ENCODE data around the gene WNT9B. TPM values are rescaled to one million over a fixed set of nuclear protein-coding genes. Genes with fewer than 3 reads are reported as not detected.

WNT9B gene
- total and polyA plus RNA-seq, 9 of the 15 experiments (the other 6 are each of a cell fraction or from before 2014, with no cell fraction given) = not detected

Small RNA genes within 50 kb of the gene (small RNA-seq; reads per million reads assigned to genes)
- not detected for gene RNU6ATAC3P

Other genes starting within 250 kb of the WNT9B start
- 1.5 and 2.9 TPM in 2 replicates for gene WNT3, start 32.9 kb upstream of the WNT9B start, total RNA-seq (2014; rRNA removed)
- 2.2 and 2.4 TPM in 2 replicates for gene WNT3, start 32.9 kb upstream of the WNT9B start, total RNA-seq (2014; rRNA removed; fragmentation: Illumina TruSeq; extraction: Trizol)
- gene WNT3, start 32.9 kb upstream of the WNT9B start, total RNA-seq (2015; rRNA removed; fragmentation: Illumina TruSeq; extraction: Trizol) = 2.6 and 2.8 TPM in 2 replicates
- gene WNT3, start 32.9 kb upstream of the WNT9B start, total RNA-seq (2021) = 2.7 and 3.5 TPM in 2 replicates
- 5.9 and 6.1 TPM in 2 replicates for gene WNT3, start 32.9 kb upstream of the WNT9B start, polyA plus RNA-seq (2011; rRNA removed)
- gene WNT3, start 32.9 kb upstream of the WNT9B start, polyA plus RNA-seq (2014; fragmentation: Illumina TruSeq; extraction: Trizol) = 3.2 and 3.6 TPM in 2 replicates
- 1 to 10 TPM; 2.1 to 3.5 TPM for gene WNT3, start 32.9 kb upstream of the WNT9B start, polyA plus RNA-seq (2014; fragmentation: Nextera tagmentation; extraction: Ambion mirVana)
- 2.5 and 3.3 TPM in 2 replicates for gene WNT3, start 32.9 kb upstream of the WNT9B start, polyA plus RNA-seq (2014; rRNA removed)
- 32.7 and 38.5 TPM in 2 replicates for gene GOSR2, start 71.6 kb downstream of the WNT9B start, total RNA-seq (2014; rRNA removed)
- gene GOSR2, start 71.6 kb downstream of the WNT9B start, total RNA-seq (2014; rRNA removed; fragmentation: Illumina TruSeq; extraction: Trizol) = 41.0 and 41.1 TPM in 2 replicates
- gene GOSR2, start 71.6 kb downstream of the WNT9B start, total RNA-seq (2015; rRNA removed; fragmentation: Illumina TruSeq; extraction: Trizol) = 32.7 and 34.6 TPM in 2 replicates
- gene GOSR2, start 71.6 kb downstream of the WNT9B start, total RNA-seq (2021) = 48.6 and 54.3 TPM in 2 replicates
- 95.3 and 96.3 TPM in 2 replicates for gene GOSR2, start 71.6 kb downstream of the WNT9B start, polyA plus RNA-seq (2011; rRNA removed)
- 41.0 and 43.9 TPM in 2 replicates for gene GOSR2, start 71.6 kb downstream of the WNT9B start, polyA plus RNA-seq (2014; fragmentation: Illumina TruSeq; extraction: Trizol)
- gene GOSR2, start 71.6 kb downstream of the WNT9B start, polyA plus RNA-seq (2014; fragmentation: Nextera tagmentation; extraction: Ambion mirVana) = 10 to 100 TPM; 75.4 to 84.1 TPM
- 45.2 and 48.9 TPM in 2 replicates for gene GOSR2, start 71.6 kb downstream of the WNT9B start, polyA plus RNA-seq (2014; rRNA removed)
- gene RPRML, start 127.7 kb downstream of the WNT9B start, total RNA-seq (2014; rRNA removed) = not detected in 2 replicates
- not detected in 2 replicates for gene RPRML, start 127.7 kb downstream of the WNT9B start, total RNA-seq (2014; rRNA removed; fragmentation: Illumina TruSeq; extraction: Trizol)
- not detected in 2 replicates for gene RPRML, start 127.7 kb downstream of the WNT9B start, total RNA-seq (2015; rRNA removed; fragmentation: Illumina TruSeq; extraction: Trizol)
- 0.16 TPM in 1 of 2 replicates, not detected in the other for gene RPRML, start 127.7 kb downstream of the WNT9B start, total RNA-seq (2021)
- not detected in 2 replicates for gene RPRML, start 127.7 kb downstream of the WNT9B start, polyA plus RNA-seq (2011; rRNA removed)
- not detected in 2 replicates for gene RPRML, start 127.7 kb downstream of the WNT9B start, polyA plus RNA-seq (2014; fragmentation: Illumina TruSeq; extraction: Trizol)
- not detected for gene RPRML, start 127.7 kb downstream of the WNT9B start, polyA plus RNA-seq (2014; fragmentation: Nextera tagmentation; extraction: Ambion mirVana)
- 0.20 TPM in 1 of 2 replicates, not detected in the other for gene RPRML, start 127.7 kb downstream of the WNT9B start, polyA plus RNA-seq (2014; rRNA removed)

Data from K562 (cell line).